ENCODE data around the gene AP3S2.
"Not testable (repeated sequence)": the region's sequence is repeated elsewhere in the genome, so short reads cannot be mapped to it uniquely, and the experiment has no call there.

Gene AP3S2

GRCh38 chr15:89864958-89865739, 28.6 kb downstream of the AP3S2 start:
- DNase-seq (ENCODE audit: low read depth) = no peak

- no peak for DNase-seq (ENCODE audit: low read depth)
Measured at GRCh38 chr15:89863918-89864317, 29.9 kb downstream of the AP3S2 start.

- DNase-seq (ENCODE audit: low read depth) = no peak
Measured at GRCh38 chr15:89860891-89861290, 32.9 kb downstream of the AP3S2 start.

- DNase-seq (ENCODE audit: low read depth) = no peak
Measured at GRCh38 chr15:89860431-89860830, 33.4 kb downstream of the AP3S2 start.

GRCh38 chr15:89858661-89859458, 34.9 kb downstream of the AP3S2 start:
- DNase-seq (ENCODE audit: low read depth) = no peak

- DNase-seq (ENCODE audit: low read depth) = no peak
Measured at GRCh38 chr15:89857673-89858072, 36.1 kb downstream of the AP3S2 start.

GRCh38 chr15:89855948-89856347, 37.8 kb downstream of the AP3S2 start:
- no peak for DNase-seq (ENCODE audit: low read depth)

GRCh38 chr15:89854863-89855262, 38.9 kb downstream of the AP3S2 start:
- not testable (repeated sequence) for DNase-seq (ENCODE audit: low read depth)

GRCh38 chr15:89852342-89852995, 41.3 kb downstream of the AP3S2 start:
- DNase-seq (ENCODE audit: low read depth) = no peak

GRCh38 chr15:89851673-89852341, 42.0 kb downstream of the AP3S2 start:
- DNase-seq (ENCODE audit: low read depth) = no peak

- no peak for DNase-seq (ENCODE audit: low read depth)
Measured at GRCh38 chr15:89848970-89849292, 44.9 kb downstream of the AP3S2 start.

- DNase-seq (ENCODE audit: low read depth) = no peak
Measured at GRCh38 chr15:89847101-89847500, 46.7 kb downstream of the AP3S2 start.

- DNase-seq (ENCODE audit: low read depth) = no peak
Measured at GRCh38 chr15:89845305-89845893, 48.4 kb downstream of the AP3S2 start.

- DNase-seq (ENCODE audit: low read depth) = no peak
Measured at GRCh38 chr15:89841962-89842361, 51.8 kb downstream of the AP3S2 start.

- no peak for DNase-seq (ENCODE audit: low read depth)
Measured at GRCh38 chr15:89841306-89841705, 52.5 kb downstream of the AP3S2 start.

GRCh38 chr15:89839167-89839810, 54.5 kb downstream of the AP3S2 start:
- no peak for DNase-seq (ENCODE audit: low read depth)

- no peak for DNase-seq (ENCODE audit: low read depth)
Measured at GRCh38 chr15:89837830-89838178, 56.0 kb downstream of the AP3S2 start.

- no peak for DNase-seq (ENCODE audit: low read depth)
Measured at GRCh38 chr15:89837134-89837829, 56.5 kb downstream of the AP3S2 start.

- no peak for DNase-seq (ENCODE audit: low read depth)
Measured at GRCh38 chr15:89836267-89837133, 57.3 kb downstream of the AP3S2 start.

GRCh38 chr15:89835176-89835564, 58.6 kb downstream of the AP3S2 start:
- no peak for DNase-seq (ENCODE audit: low read depth)

Measured in activated T-cell treated with anti-CD3 and anti-CD28 coated beads for 1 hour (primary cell).